HG02642 (cell line): ENCODE data around the gene VSIG1.

Source experiments
- ATAC-seq: cut with Tn5 transposase; IDR thresholded peaks from one replicate; pipeline ENCODE4 v1.9.1; 2021; ENCODE audit warnings: mild to moderate bottlenecking; ENCODE audit not compliant: unreplicated experiment, poor library complexity

VSIG1 gene

DNA sequence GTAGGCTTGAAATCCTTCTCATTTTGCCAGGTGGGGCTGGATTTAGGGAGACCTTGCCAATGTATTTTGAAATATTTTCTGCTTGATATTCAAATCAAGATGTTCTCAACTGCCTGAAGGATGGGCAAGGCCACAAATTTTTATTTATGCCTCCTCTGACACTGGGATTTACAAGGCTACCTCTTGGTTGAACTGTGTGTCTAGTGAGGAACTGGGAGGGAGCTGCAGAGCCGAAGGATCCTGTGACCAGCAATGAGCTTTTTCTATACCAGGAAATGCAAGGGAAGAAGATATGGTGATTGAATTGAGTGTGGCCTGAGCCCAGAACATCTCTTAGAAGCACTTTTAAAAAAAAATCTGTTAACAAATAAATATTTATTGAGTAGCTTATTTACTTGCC lies 14.9 kb downstream of the VSIG1 start:
- ATAC-seq = no peak

GRCh38 chrX:108064001-108064400 lies 19.1 kb downstream of the VSIG1 start:
- ATAC-seq = peak; percentile 42

DNA sequence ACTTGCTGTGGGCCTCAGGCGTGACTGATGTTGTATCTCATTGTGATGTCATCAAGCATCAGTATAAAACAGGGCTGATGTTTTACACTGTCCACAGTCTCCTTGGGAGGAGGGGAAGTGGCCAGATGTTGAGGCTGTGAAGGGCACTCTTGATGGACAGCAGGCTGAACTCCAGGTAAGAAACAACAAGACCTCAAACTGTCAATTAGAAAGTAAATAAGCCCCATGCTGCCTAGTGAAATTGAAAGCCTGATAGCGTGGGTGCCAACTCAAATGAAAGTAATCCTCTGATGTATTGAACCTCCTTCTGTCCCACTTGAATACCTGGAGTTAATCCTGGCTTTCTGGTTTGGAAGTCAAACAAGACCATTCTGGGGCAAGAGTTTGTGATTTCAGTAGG lies 19.7 kb downstream of the VSIG1 start:
- ATAC-seq = peak; percentile 50

GRCh38 chrX:108068121-108068520 lies 23.3 kb downstream of the VSIG1 start:
- ATAC-seq = no peak

DNA sequence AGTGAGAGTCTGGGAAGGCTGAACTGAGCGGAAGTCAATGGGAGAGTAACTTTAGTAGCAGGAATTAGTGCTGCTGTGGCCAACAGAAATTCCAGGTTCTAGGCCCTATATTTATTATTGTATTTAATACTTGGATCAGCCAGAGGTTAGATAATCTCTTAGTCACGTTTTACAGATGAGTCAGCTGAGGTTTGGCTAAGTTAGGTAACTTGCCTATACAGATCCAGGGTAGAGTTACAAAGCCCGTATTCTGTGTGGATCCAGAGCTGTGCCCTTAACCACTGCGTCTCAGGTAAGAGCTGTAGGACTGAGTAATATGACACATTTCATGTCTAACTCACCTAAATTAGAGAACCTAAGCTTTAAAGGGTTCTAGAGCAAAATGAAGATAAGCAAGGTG lies 26.0 kb downstream of the VSIG1 start:
- ATAC-seq = no peak

- no peak for ATAC-seq
These were observed 26.7 kb downstream of the VSIG1 start for GRCh38 chrX:108071578-108071977.

DNA sequence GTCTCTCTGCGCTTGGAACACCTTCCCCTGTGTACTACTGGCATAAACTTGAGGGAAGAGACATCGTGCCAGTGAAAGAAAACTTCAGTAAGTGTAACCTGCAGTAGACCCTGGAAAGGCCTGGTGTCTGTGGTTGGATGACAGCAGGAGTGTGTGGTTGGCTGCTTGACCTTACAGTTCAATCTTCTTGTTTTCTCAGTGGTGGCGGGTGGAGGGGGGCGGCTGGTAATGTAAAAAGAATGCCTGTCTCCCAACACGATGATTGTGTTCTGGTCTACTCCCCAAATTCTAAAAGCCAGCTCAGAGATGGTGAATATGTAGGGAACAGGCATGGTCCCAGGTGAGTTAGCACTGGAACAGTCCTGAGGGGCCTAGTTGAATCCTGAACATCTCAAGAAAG lies 27.9 kb downstream of the VSIG1 start:
- no peak for ATAC-seq

DNA sequence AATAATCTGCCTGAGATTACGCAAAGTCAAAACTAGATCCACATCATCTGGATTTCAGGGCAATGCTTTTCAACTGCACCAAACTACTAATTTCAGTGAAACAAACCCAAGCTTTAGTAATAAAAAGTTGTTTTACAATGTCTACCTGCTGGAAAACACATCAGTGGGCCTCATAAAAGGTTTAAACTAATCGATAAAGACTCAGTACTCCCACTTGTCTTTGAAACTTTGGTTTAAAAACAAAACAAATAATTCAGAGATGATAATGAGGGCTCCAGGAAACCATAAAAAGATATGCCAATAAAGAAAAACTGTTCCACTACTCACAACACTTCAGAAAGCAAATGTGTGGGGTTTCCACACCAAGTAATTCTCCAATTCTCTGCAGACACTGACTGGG lies 36.2 kb downstream of the VSIG1 start:
- no peak for ATAC-seq

GRCh38 chrX:108087792-108088191 lies 42.9 kb downstream of the VSIG1 start:
- ATAC-seq = no peak

GRCh38 chrX:108088511-108088910 lies 43.6 kb downstream of the VSIG1 start:
- ATAC-seq = no peak

DNA sequence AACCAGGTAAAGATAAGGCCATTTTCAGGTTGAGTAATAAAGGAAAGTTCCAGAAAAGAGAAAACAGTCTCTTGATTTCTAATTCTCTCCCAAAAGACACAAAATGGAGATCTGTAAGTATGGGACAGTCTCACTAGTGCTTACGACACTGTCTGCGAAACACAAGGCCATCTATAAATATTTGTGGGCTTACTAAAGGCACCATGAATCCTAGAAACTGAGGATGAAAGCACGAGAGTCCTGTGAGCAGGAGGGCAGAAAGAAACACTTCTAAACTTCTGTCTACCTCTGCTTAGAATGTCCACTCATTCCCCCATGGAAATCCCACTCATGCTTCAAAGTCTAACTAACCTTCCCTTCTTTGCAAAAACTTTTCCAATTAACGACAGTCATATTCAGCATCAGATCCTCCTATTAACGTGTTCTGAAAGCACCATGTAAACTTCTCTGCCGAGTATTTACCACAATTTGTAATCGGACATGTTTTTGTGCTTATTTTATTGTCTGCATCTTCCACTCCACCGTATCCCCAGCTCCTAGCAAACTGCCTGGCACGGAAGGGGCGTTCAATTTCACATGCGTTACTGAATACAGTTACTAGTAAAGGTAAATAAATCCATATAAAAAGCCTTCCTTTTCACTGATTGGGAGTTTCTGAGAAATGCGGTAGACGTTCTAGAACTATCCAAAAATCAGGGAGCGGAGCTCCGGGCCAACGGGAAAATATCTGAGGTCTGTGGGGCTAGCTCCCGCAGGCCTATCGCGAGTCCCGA lies 45.8 kb downstream of the VSIG1 start:
- no peak for ATAC-seq

DNA sequence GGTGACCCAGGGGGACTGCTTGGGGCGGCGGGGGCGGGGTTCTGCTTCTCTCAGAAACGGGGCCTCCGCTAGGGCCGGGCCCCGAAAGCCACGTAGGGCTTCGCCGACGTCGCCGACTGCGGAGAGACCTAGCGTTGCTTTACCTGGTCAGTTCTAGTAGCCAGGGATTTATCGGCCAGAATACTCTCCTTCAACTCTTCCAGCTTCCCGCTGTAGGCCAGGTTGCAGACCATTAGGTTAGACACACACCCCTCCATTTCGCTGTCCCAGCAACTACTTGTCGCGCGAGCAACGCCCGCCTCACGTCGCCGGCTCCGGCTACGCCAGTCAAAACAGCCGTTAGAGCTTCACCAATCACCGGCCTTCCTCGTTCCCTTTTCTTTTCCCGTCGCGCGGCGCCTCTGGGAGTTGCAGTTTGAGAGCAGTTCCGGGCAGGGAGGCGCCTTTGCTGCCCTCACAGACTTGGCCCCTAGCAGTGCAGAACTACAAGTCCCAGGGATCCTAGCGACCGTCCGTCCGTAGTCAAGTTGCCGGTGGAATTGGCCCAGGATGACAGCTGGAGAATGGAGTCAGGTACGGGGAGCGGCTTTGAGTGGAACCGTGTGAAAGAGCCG lies 46.5 kb downstream of the VSIG1 start, which contains the start of the genes ATG4A and PSMD10:
Gene ATG4A (plus strand): TSS at position 515 of the 614 bp plus-strand sequence. CDS start 49 bp downstream, at position 564.
Gene PSMD10 (minus strand): TSS at position 279 of the 614 bp plus-strand sequence. CDS start 22 bp downstream, at position 257.
- ATAC-seq = peak; percentile 98

- ATAC-seq = peak; percentile 47
These were observed 47.0 kb downstream of the VSIG1 start for GRCh38 chrX:108091878-108092291.

DNA sequence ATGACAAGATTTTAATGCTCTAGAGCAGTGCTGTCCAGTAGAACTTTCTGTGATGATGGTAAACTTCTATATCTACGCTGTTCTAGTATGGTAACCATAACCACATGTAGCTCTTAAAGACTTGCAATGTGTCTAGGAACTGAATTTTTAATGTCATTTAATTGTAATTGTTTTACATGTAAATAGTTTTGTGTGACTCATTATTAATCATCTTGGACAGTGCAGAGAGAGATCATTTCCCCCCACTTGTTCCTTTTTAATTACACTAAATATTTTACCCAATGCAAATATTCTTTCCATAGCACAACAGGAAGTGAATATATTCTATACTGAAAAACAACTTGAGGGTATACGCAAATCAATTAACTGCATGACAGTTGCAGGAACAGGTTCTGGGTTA lies 52.5 kb downstream of the VSIG1 start:
- no peak for ATAC-seq

DNA sequence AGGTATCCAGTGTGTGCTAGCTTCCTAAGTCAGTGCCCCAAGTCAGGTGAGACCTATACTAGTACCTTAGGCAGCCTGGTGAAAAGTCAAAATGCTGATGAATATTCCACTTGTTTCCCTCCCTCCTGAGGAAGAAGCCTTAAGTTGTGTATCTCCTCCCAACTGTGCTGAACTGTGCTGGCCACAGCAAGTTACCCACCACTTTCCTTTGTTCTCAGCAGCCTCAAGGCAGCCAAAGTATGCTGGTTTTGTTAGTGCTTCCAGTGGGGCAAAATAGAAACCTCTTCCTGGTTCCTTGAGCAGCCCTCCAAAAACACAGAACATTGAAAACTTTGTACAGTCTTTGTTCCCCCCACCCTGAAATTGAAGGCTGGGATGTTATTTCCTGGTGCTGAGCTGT lies 60.6 kb downstream of the VSIG1 start:
- ATAC-seq = no peak

DNA sequence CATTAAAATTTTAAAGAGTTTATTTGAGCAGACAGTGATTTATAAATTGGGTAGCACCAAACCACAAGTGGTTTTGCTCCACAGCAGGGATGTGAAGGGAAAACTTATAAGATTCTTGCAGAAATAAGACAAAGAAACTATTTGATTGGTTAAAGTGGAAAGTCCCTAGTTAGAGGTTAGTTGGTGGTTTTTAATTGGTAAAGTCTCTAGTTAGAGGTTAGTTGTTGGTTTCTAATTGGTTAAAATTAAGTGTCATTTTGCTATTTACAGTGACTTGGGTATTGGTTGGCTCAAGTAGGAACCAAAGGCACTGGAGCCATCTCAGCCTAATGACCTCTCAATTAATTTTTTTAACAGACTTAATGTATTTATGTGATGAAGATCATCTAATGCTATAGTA lies 69.7 kb downstream of the VSIG1 start:
- ATAC-seq = no peak

DNA sequence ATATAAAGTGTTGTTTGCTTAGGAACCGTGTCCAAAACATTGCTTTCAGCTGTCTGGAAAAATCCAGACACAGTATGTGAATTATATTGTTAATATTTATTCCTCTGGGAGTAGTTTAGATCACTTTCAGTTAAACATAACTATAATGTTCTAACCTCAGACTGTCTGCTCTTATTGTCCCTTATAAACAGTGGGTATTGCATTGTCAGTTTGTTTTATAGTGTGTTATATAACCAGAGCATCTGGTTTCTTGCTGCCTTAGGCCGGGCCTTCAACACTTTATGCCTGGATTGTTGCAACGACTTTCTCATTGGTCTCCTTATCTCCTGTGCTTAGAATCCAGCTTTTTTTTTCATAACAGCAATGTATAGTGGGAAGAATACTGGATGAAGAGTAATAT lies 73.1 kb downstream of the VSIG1 start:
- no peak for ATAC-seq

DNA sequence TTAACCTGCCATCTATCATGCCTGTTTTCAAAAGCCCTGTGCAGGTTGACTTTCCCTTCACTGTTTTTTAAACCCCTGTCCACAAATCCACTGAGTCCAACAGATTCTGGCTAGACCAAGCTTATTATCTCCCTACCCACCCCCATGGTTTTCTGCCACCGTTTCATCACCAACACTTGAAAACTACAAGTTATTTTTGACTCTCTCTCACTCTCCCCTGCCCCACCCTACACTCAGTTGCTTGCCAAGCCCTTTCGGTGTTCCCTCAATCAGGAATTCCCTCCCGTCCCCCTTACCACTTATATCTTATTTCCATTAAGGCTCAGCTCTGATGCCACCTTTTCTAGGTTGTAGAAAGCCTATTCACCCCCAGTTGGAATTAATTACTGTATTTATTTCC lies 76.4 kb downstream of the VSIG1 start:
- no peak for ATAC-seq

DNA sequence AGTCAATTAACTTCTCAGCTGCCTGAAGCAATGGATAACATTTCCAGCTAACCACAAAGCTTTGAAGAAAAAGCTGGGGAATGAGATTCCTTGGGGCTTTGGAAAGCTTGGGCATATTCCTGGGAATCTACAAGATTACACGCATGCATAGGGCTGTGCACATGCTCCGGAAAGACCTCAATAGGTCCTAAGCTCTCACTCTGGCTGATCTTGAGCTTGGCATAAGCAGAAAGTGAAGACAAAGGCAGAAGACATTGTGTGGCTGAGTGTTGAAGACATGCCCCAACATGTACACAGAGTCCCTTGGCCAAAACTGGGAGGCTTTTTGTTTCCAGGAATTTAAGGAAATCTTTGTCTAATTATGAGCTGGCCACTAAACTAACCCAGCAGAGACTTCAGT lies 77.9 kb downstream of the VSIG1 start:
- no peak for ATAC-seq

- no peak for ATAC-seq
These were observed 78.9 kb downstream of the VSIG1 start for GRCh38 chrX:108123591-108124366.

- no peak for ATAC-seq
These were observed 81.8 kb downstream of the VSIG1 start for GRCh38 chrX:108126661-108127060.
